NCI-H226 (cell line): ENCODE measurements around the gene ACAD9.
"Not testable (repeated sequence)": the region's sequence is repeated elsewhere in the genome, so short reads cannot be mapped to it uniquely, and the experiment has no call there.

Experiments
- DNase-seq: peaks from one replicate; pipeline ENCODE4 v3.0.0-alpha.2; 2015

ACAD9 gene

GRCh38 chr3:128903501-128903900 is 24.1 kb downstream of the ACAD9 start:
- no peak for DNase-seq

GRCh38 chr3:128906031-128906803 is 26.8 kb downstream of the ACAD9 start:
- no peak for DNase-seq

GRCh38 chr3:128906804-128907525 is 27.5 kb downstream of the ACAD9 start:
- DNase-seq = no peak

GRCh38 chr3:128907706-128908445 is 28.5 kb downstream of the ACAD9 start:
- DNase-seq = no peak

GRCh38 chr3:128908951-128909350 is 29.5 kb downstream of the ACAD9 start:
- no peak for DNase-seq

GRCh38 chr3:128910006-128910405 is 30.6 kb downstream of the ACAD9 start:
- no peak for DNase-seq

- DNase-seq = no peak
Measured at GRCh38 chr3:128911911-128912310, 32.5 kb downstream of the ACAD9 start.

- DNase-seq = no peak
Measured at GRCh38 chr3:128914966-128915645, 35.7 kb downstream of the ACAD9 start.

- DNase-seq = no peak
Measured at GRCh38 chr3:128917291-128917690, 37.9 kb downstream of the ACAD9 start.

GRCh38 chr3:128919988-128920387 is 40.6 kb downstream of the ACAD9 start:
- no peak for DNase-seq

- no peak for DNase-seq
Measured at GRCh38 chr3:128922804-128923459, 43.5 kb downstream of the ACAD9 start.

- no peak for DNase-seq
Measured at GRCh38 chr3:128923576-128923975, 44.2 kb downstream of the ACAD9 start.

- DNase-seq = not testable (repeated sequence)
Measured at GRCh38 chr3:128923986-128924385, 44.6 kb downstream of the ACAD9 start.

- no peak for DNase-seq
Measured at GRCh38 chr3:128929364-128929763, 49.9 kb downstream of the ACAD9 start.

- no peak for DNase-seq
Measured at GRCh38 chr3:128931046-128931445, 51.6 kb downstream of the ACAD9 start.

GRCh38 chr3:128932516-128933212 is 53.2 kb downstream of the ACAD9 start:
- DNase-seq = no peak

GRCh38 chr3:128933213-128933921 is 53.9 kb downstream of the ACAD9 start:
- no peak for DNase-seq

- no peak for DNase-seq
Measured at GRCh38 chr3:128933922-128934253, 54.5 kb downstream of the ACAD9 start.

- no peak for DNase-seq
Measured at GRCh38 chr3:128935922-128936321, 56.5 kb downstream of the ACAD9 start.

- no peak for DNase-seq
Measured at GRCh38 chr3:128936341-128936740, 56.9 kb downstream of the ACAD9 start.

- no peak for DNase-seq
Measured at GRCh38 chr3:128940252-128940651, 60.8 kb downstream of the ACAD9 start.
